Fibroblast of the aortic adventitia (primary cell): ENCODE results near the gene ADAMTS14. TPM values are rescaled to one million over a fixed set of nuclear protein-coding genes. Genes with fewer than 3 reads are reported as not detected.
"Not testable (repeated sequence)": the region's sequence is repeated elsewhere in the genome, so short reads cannot be mapped to it uniquely, and the experiment has no call there.

ENCODE experiments used
- DNase-seq: peaks from one replicate; pipeline ENCODE4 v3.0.0-alpha.2; 2010; ENCODE audit warnings: low read depth
- H3K4me3 ChIP-seq: 2 replicates; pipeline ENCODE4 v1.5.1; 2011; ENCODE audit warnings: low read depth, mild to moderate bottlenecking, control low read depth, low read length, moderate library complexity
- total RNA-seq: library from RNA; depleted of rRNA; stranded (reverse); fragments of >200 nt; gene quantifications from 2 replicates; pipeline ENCODE4 v1.2.3, GENCODE V29; 2012; ENCODE audit warnings: low replicate concordance
- TF ChIP-seq, protein P1 (sequence below): IDR thresholded peaks from 2 replicates; pipeline ENCODE4 v1.5.1; 2011; ENCODE audit warnings: mild to moderate bottlenecking, low read length, control low read depth, inconsistent platforms; ENCODE audit not compliant: insufficient read depth

ADAMTS14 gene
- total RNA-seq, 1 donor: 5.3 TPM

DNA sequence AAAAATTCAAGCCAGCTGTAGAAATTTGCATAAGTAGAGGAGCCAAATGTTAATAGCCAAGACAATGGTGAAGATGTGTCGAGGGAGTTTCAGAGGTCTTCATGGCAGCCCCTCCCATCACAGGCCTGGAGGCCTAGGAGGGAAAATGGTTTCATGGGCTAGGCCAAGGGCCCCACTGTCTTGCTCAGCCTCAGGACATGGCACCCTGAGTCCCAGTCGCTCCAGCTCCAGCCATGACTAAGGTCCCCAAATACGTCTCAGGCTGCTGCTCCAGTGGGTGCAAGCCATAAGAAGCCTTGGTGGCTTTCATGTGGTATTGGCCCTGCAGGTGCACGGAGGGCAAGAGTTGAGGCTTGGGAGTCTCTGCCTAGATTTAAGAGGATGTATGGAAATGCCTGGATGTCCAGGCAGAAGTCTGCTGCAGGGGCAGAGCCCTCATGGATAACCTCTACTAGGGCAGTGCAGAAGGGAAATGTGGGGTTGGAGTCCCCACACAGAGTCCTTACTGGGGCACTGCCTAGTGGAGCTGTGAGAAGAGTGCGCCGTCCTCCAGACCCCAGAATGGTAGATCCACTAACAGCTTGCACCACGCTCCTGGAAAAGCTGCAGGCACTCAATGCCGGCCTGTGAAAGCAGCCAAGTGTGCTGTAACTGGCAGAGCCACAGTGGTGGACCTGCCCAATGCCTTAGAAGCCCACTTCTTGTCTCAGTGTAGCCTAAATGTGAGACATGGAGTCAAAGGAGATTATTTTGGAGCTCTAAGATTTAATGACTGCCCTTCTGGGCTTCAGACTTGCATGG, 93.7 kb downstream of the ADAMTS14 start:
- TF ChIP-seq, protein P1, sequence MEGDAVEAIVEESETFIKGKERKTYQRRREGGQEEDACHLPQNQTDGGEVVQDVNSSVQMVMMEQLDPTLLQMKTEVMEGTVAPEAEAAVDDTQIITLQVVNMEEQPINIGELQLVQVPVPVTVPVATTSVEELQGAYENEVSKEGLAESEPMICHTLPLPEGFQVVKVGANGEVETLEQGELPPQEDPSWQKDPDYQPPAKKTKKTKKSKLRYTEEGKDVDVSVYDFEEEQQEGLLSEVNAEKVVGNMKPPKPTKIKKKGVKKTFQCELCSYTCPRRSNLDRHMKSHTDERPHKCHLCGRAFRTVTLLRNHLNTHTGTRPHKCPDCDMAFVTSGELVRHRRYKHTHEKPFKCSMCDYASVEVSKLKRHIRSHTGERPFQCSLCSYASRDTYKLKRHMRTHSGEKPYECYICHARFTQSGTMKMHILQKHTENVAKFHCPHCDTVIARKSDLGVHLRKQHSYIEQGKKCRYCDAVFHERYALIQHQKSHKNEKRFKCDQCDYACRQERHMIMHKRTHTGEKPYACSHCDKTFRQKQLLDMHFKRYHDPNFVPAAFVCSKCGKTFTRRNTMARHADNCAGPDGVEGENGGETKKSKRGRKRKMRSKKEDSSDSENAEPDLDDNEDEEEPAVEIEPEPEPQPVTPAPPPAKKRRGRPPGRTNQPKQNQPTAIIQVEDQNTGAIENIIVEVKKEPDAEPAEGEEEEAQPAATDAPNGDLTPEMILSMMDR: no peak
- H3K4me3 ChIP-seq: no peak overlapping the region

DNA sequence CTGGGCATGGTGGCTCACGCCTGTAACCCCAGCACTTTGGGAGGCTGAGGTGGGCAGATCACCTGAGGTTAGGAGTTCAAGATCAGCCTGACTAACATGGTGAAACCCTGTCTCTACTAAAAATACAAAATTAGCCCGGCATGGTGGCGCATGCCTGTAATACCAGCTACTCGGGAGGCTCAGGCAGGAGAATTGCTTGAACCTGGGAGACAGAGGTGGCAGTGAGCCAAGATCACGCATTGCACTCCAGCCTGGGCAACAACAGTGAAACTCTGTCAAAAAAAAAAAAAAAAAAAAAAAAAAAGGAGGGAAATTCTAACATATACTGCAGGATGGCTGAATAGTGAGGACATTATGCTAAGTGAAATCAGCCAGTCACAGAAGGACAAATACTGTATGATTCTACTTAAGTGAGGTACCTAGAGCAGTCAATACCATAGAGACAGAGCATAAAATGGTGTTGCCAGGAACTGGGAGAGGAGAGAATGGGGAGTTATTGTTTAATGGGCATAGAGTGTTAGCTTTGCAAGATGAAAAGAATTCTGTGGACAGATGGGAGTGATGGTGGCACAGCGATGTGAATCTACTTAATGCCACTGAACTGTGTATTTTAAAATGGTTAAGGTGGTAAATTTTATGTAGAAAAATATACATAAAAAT, 95.8 kb downstream of the ADAMTS14 start:
- DNase-seq, H3K4me3 ChIP-seq: not testable (repeated sequence)

More for the DNA sequence above, 93.7 kb downstream of the ADAMTS14 start:
- no peak for DNase-seq

DNA sequence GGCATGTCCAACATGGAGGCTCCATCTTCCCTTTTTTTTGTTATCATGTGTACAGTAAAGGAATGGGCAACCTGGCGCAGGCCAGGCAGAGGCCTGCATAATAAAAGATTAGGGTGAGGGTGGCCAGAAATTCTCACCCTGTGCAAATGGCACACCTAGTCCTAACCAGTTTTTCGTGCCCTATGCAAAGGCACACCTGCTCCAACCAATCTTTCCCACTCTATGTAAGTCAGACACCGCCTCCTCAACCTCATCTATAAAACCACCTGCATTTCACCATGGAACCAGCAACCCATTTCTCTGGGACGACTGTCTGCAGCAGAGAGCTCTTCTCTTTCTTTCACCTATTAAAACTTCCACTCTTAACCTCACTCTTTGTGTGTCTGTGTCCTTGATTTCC, 96.8 kb downstream of the ADAMTS14 start:
- no peak for DNase-seq
- TF ChIP-seq, protein P1: no peak
- H3K4me3 ChIP-seq: no peak overlapping the region

DNA sequence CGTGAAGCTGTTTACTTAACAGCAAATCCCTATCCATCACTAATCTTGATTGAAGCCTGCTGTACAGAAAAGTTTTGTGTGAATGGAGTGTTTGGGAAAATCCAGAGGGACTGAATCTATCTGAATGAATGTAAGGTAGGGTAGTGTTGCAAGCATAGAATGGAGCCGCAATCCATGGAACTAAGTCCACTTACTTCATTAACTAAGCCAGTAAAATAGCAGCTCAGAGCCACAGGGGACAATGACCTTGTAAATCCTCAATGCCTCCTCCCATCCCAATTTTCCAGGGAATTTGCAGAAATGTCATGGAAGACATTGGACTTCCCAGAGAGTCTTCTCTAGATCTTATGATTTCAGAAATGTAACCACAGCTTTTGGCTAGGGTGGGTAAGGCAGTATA, 97.7 kb downstream of the ADAMTS14 start:
- TF ChIP-seq, protein P1: no peak
- DNase-seq: no peak
- H3K4me3 ChIP-seq: no peak overlapping the region

DNA sequence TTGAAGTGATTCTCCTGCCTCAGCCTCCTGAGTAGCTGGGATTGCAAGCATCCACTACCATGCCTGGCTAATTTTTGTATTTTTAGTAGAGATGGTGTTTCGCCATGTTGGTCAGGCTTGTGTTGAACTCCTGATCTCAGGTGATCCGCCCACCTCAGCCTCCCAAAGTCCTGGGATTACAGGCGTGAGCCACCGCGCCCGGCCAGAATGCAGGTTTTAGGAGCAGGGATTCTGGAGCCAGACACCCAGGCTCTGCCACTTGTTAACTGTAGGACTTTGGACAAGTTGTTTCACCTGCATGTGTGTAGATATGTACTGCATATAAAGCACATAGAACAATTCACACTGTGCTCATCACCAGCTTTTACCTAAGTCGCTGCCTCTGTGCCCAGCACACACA, 98.2 kb downstream of the ADAMTS14 start:
- H3K4me3 ChIP-seq, DNase-seq: not testable (repeated sequence)

DNA sequence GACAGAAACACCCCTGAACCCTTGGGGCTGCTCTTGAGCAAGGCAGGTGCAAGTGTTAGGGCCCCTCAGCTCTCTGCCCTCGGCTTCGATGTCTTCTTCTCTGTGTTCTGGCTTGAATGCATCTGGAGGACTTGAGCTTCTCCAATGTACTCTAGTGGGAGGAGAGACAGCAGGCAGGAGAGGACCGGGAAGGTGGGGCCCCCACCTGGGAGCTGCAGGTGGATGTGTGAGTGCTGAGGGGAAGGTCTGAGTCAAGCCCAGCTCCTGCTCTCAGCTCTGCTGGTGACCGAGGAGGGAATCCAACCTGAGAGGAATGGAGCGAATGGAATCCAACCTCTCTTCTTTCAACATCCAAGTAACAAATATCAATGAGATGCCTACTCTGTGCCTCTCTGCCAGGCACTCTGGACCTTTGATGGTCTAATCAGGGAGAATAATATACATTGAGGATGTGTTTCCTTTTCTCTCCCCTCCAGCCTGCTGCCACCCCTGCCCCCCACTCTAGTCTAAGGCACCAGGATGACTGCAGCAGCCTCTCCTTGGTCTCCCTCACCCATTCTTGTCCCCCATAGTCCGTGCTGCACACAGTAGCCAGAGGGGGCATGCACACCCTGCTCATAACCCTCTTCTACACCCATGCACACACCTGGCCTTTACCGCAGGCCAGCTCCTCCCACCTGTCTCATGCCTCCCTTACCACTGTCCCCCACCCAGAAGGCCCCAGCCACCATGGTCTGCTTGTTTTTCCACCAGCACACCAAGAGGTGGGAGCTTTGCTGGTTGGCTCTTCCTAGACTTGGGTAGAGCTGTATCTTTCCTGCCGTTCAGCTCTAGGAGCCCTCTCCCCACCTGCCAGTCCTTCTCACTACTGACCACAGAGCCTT, 99.2 kb downstream of the ADAMTS14 start:
- TF ChIP-seq, protein P1: no peak
- DNase-seq: no peak
- no peak overlapping the region for H3K4me3 ChIP-seq

DNA sequence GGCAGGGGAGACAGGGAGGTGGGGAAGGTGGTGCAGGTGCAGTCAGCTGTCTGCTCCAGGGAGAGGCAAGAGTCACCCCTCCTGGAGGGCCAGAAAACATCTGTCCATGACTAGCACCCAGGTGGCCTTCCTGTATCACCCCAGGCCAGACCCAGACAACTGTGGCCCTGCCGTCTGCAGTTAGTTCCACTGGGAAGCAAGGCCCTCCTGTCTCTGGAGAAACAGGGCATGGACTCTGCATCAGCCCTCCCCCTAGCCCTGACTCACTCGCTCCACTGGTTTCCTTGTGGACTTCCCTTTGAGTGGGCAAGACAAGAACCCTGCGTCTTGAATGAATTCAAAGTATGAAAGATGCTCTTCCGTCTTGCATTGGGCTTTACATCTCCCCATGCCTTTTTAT, 100.3 kb downstream of the ADAMTS14 start:
- no peak overlapping the region for H3K4me3 ChIP-seq
- no peak for DNase-seq
- TF ChIP-seq, protein P1: no peak
